Putamen (tissue), 1 donor: ENCODE data around the gene PIAS4.

Experiments
- DNase-seq: peaks from one replicate; pipeline ENCODE4 v3.0.0-alpha.2; 2016; ENCODE audit warnings: low spot score

Gene PIAS4

DNA sequence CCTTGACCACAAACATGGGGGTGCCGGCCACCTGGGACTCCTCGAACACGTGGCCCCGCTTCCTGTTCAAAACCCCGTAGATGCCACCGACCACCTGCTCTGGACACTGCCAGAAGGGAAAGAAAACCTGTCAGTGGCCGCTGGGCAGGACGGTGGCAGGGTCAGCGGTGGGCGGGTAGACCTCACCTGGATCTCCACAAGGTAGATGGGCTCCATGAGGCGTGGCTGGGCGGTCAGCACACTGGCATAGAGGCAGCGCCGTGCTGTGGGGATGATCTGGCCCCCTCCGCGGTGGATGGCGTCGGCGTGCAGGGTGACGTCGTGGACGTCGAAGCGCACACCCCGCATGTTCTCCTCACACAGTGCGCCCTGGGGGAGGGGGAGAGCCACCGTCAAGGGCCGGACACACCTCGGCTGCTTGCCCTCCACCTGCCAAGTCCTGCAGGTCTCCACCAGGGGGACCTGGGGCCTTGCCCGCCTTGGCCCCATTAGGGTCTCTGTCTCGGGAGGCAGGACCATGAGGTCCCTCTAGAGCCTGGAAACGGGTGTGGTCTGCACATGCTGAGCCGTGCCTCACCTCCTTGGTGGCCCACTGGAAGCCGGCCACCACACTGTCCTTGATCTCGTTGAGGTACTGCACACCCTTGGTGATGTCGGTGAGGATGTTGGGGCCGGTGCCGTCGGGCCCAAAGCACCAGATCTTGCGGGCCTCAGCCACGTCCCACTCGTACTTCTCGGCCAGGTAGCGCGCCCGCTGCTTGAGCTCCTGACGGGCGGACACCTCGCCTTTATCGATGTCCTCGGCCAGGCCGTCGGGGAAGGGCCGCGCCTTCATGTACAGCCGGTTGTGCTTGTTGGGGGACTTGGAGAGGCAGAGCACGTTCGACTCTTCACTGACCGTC is 30.0 kb upstream of the PIAS4 start:
- no peak for DNase-seq

DNA sequence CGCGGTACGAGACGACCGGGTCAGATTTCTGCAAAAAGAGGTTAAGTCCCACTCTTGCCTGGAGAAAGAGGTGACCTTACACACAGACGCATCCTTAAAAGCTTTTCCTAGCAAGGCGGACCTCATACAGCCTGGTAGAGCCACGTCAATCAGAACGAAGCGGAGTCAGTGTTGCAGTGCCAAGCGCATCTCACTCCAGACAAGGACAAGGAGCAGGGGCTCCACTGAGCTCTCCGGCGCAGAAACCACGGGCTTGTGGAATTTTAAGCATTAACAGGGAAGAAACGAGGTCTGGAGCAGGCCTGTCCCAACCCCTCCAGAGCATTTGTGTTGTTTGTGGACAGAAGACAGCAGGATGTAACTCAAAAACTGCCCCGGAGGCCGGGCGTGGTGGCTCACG is 29.4 kb upstream of the PIAS4 start:
- DNase-seq, result no peak

DNA sequence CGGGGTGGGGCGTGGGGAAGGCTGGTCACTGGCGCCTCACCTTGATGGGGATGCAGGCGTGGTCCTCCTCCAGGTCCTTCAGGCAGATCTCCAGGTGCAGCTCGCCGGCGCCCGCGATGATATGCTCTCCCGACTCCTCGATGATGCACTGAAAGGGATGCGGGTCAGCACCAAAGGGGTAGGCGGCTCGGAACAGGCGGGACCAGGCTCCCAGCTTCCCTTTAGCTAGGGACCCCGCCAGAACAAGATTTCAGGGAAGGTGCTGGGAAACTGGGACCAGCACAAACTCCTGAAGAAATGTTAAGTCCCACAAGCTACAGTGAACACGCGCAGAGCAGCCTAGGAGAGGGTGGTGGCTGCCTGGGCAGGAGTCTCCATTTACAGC is 28.3 kb upstream of the PIAS4 start:
- DNase-seq, result no peak

DNA sequence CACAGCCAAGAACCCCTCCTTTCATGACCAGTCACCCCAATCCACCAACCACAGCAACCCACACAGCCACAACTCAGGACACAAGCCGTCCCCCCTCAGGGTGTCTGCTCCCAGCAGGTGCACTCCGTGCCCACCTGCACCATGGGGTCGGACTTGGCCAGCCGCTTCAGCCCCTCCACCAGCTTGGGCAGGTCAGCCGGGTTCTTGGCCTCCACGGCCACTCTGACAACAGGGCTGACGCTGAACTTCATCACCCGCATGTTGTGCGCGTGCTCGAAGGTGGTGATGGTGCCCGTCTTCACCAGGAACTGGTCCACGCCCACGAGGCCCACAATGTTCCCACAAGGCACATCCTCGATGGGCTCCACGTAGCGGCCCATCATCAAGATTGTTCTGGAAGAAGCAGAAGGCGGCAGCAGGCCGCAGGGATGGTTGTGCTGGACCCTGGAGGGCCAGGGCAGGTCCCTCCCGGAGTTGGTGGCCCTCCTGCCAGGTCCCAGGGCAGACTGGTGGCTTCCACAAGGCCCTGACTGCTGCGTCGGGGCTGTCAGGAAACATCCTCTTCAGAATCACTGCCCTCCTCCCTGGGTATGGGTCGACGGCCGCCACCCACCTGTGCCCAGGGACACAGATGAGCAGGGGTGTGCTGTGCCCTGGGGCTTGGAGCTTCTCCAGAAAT is 27.7 kb upstream of the PIAS4 start:
- no peak for DNase-seq

DNA sequence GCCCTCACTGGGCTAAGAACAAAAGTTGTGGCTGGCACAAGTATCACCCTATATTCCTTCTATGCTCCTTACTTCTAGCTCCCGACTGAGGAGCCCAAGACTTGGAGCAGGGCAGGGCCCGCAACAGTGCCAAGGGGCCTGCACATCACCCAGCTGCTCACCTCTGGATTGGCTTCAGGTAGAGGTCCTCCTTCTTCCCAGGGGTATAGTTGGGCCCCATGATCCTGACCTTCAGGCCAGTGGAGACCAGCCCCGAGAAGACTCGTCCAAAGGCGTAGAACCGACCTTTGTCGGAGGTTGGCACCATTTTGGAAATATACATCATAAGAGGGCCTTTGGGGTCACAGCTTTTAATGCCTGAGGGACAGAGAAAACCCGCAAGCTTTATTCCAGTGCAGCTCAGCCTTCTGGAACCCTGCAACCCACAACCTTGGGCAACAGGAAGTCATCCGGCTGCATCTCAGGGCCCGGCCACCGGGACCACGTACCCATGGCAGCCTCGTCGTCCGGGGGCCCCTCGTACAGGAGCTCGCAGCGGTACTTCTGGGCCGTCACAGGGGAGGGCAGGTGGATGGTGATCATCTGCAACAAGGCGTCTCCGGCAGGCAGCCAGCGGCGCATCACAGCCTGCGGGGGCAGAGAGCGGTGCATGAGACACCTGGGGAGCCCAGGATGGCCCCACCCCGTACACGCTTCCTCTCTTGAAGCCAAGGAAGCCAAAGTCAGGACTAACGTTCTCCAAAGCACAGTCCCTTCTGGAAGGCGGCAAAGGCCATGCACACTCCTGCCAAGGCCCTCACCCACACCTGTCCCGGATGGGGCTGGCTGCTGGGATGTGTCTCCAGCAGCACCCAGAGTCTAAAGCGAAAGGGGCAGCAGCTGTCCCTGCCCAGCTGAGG is 26.9 kb upstream of the PIAS4 start:
- no peak for DNase-seq

DNA sequence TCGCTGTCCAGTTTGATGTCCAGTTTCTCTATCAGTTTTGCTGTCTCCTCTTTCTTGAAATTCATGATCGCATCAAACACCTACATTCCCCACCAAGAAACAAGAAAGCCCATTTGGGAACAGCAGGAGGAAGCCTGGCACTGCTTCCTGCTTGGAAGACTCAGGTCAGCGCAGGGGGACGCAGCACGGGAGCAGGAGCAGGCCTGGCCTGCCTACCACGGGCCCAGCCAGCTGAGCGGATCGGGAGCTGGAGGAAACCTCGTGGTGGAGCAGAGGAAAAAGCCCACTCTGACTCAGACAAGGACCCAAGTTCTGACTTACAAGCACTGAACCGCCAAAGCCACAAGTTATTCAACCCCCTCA is 26.2 kb upstream of the PIAS4 start:
- no peak for DNase-seq

DNA sequence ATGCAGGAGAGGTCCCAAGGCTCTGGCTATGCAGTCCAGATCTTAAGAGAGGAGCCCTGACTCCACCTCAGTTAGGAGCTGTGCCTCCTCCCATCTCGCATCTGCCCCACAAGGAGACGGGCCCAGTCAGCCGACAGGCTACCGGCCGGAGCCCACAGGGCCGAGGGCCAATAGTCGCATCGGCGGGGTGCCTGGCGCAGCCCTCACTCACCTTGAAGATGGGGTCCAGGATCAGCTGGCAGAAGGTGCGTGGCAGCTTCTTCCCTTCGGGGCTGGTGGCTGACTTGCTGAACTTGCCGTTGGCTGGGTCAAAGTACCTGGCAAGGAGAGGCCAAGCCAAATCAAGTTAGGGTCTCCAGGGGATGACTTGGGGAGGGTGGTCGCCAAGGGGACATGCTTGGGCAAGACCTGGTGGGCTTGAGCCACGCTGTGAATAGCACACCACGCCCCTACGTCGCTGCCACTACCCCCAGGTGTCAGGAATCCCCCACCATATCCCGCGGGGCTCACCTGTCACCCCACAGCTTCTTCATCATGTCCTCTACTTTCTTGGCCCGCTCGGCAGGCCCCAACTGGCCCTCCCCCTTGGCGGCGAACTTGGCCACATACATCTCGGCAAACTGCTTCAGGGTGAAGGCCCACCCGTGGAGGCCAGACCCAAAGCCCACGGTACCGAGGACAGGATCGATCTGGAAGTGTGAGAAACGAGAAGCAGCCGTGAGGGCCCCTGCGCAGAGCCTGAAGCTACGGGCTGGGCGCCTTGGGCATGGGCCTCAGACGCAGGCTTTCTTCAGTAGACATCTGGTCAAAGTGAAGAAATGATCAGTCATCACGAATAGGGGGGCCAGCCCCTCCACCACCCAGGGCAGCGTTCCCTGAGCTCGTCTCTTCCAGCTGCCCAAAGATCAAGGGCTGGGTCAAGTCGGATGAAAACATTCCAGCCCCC is 25.5 kb upstream of the PIAS4 start:
- no peak for DNase-seq

DNA sequence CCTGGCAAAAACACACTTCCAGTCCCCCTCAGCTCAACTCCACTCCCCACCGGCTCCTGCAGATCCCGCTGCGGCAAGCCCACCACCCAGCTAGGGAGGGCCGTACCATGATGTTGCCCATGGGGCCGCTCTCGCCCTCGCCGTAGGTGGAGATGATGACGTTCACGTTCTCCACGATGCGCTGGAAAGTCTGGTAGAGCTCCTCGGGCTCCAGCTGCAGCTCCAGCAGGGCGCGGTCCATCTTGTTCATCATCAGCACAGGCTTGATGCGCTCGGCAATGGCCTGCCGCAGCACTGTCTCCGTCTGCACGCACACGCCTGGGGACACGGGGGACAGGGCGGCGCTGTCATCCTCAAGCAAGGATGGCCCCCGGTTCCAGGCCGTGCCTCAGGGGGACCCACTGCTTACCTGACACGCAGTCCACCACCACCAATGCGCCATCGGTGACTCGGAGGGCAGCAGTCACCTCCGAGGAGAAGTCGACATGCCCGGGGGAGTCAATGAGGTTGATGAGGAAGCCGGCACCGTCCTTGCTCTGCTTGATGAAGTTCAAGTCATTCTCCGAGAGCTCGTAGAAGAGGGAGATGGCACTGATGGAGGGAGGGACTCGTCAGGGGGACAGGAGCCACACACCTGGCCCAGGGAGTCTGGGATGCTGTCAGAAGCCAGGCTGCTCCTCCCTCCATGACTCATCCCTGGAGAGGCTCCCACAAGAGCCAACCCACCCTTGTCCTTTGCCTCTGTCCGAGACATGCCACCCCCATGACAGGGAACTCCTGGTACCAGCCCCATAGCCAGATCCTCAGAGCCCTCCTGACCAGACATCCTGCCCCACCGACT is 24.6 kb upstream of the PIAS4 start:
- DNase-seq, result no peak

DNA sequence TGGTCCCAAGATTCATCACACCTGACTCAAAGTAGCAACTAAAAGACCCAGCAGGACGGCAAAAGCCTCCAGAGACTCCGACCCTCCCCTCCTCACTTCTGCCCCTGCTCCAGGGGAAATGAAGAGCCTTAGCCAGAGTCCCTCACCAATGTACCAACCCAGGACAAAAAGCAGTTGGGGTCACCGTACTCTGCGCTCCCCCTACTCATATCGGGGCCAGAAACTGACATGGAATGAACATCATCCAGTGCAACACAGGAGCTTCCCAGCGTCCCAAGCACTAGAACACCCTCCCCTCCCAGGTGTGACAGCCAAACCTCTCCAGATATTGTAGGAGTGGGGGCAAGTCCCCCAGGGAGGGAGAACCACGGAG is 24.0 kb upstream of the PIAS4 start:
- DNase-seq, result no peak

DNA sequence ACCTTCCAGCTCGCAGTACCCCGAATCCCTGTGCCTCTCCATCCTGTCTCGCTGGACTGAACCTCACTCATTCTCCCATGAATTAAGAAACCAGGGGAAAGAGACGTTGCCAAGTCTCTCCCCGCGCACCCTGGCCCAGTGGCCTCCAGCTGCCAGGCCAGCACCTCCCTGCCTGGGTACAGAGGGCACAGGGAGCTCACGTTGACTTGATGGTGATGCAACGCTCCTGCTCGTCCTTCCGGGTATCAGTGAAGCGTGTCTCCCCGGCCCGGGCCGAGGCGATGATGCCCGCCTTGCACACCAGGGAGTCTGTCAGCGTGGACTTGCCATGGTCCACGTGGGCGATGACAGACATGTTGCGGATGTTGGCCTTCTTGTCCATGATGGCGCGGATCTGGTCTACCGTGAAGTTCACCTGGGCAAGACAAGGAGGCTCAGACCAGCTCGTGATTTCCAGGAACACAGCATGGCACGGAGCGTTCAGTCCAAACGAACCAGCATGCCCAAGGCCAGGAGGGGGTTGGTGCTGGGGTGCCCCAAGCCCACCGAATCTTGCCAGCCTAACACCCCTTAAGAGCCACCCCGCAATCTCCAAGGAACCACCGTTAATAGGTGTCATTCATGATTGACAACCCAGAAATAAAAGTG is 23.5 kb upstream of the PIAS4 start:
- DNase-seq, result no peak

DNA sequence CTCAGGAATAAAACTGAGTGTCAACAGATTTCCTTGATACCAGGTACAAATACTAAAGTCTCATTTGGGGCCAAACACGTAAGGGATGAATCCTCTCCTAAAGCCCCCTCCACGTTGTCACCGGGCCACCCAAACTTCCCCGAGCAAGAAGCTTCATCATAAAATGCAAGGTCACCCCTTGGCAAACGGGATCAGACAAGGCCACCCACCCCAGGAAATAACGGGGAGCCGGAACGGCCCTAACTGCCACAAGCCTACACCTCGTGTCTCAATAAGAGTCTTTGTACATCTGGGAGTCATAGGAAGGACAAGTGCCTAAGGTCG is 23.0 kb upstream of the PIAS4 start:
- DNase-seq, result no peak

DNA sequence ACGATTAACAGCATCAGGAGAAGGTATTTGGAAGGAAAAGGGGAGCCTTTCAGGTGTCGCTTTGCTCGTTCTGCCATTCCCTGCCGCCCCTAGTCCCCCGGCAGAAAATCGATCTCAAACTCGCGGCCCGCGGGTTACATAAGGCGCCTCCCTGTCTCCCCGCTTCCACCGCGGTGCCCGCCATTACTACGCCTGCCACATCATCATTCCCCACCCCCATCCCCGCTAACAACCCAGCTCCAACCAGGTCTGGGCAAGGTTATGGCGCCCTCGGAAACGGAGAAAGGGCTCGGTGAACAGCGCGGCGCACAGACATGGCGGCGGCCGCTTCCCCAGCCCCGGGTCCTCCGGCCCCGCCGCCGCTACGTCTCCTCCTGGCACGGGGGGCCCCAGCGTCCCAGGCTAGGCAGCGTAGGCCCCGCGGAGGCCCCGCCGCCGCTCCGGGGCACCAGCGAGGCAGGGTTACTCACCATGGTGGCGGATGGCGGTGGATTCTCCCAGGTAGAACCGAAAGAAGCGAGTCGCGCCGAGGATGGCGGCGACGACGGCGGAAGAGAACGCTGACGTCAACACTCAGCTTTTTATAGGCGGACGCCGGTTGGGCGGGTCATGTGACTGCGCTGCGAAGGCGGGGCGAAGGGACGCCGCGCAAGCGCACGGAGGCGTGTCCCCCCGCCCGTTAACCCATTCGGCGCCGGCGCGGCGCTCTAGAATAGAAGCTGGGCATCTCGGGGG is 22.5 kb upstream of the PIAS4 start, which contains the start of gene EEF2:
Gene EEF2 (minus strand): TSS at position 556 of the 735 bp plus-strand sequence. CDS start 83 bp downstream, at position 473.
- DNase-seq, result peak; percentile 90

DNA sequence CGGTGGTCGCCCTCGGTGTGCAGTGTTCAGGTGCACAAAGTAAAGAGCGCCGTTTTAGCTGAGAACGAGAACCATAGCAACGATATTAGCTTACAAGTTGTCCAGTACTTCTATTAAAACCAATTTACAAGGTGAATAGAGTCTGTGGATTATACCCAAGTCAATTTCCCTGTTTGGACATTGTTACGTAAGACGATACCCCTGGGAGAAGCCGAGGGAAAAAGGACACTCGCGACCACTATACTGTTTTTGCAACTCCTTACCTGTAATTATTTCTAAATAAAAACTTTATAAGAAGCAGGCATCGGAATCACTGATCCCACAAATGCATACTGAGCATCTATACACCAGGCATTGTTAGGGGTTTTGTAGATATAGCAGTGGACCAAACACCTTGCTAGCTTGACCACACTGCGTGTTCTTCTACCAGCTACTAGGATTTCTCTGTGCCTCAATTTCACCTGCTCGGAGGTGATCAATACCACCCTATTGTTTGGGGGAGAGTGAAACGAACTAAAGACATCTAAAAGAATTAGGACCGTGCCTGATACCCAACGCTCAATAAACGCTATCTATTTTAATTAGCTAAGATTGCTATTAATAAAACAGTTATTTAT is 21.8 kb upstream of the PIAS4 start:
- DNase-seq, result no peak

DNA sequence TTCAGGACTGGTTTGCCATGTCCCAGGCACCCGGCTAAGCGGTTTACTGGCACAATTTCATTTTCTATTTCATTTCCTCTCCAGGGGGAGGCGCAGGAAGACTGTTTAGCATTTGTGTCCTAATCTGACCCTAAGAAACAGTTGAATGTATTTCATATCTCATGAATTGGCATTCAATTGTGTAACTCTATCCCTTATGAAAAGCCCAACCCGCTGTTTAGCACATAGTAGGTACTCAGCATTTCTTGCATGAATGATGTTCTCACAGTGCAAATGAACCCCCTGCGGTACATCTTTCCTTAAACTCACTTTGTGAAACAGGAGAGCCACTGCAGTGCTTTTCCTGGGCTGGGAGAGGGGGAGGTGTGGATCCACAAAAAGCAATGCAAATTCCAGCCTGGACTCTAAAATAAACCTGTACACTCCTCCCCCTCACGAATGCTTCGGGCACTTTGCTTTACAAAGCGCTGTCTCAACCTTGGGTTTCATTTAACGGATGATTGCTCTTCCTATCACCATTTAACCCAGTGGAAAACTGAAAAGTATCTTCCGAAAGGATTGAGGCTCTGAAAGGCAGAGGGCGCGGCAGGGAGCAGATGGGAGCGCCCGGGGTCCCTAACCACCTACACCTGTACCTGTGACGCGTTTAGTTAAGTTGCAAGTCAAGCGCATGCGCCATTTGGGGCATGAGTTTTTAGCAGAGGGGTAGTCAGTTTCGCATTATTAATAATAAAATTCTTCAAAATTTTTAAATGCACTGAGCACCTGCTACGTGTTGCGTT is 21.1 kb upstream of the PIAS4 start:
- DNase-seq, result peak; percentile 85

DNA sequence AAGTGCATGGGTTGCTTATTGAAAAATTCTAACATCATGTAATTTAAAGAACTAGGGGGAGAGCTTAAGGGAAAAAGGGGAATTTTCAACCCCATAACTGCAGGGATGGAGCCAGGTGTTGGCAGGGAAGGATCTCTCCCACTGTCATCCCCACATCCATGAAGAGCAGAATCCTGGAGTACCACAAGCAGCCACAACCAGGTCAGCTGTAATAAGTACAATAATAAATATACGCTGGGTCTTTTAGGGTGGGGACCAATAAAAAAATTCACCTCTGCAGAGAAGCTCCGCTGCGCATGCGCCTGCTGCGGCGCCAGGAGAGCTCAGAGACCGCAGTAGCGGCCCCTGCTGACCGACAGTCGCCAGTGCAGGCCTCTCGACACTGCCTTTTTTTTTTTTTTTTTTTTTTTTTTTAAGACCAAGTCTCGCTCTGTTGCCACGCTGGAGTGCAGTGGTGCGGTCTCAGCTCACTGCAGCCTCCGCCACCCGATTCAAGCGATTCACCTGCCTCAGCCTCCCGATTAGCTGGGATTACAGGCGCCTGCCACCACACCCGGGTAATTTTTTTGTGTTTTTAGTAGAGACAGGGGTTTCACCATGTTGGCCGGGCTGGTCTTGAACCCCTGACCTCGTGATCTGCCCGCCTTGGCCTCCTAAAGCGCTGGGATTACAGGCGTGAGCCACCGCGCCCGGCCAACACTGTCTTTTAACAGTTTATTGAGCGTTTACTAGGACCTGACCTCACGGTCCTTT is 19.7 kb upstream of the PIAS4 start:
- peak; percentile 85 for DNase-seq

DNA sequence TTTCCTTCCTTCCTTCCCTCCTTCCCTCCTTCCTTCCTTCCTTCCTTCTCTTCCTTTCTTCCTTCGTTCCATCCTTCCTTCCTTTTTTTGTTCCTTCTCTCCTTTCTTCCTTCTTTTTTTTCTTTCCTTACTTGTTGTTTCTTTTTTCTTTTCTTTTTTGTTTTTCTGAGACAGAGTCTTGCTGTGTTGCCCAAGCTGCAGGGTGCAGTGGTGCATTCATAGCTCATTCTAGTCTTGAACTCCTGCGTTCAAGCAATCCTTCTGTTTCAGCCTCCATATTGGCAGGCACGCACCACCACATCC is 16.8 kb upstream of the PIAS4 start:
- no peak for DNase-seq

DNA sequence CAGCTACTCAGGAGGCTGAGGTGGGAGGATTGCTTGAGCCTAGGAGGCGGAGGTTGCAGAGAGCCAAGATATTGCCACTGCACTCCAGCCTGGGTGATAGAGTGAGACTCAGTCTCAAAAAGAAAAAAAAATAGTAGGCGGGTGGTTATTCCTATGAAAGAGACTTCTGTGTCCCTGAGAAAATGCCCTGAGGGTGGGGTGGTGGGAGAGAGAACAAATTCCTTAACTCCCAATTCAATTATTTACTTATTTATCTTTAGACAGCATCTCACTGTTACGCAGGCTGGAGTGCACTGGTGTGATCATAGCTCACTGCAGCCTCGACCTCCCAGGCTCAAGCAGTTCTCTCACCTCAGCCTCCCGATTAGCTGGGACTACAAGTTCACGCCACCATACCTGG is 11.9 kb upstream of the PIAS4 start:
- DNase-seq, result no peak
